Ovary (tissue), 9 donors: ENCODE results near the gene DOK3. TPM values are rescaled to one million over a fixed set of nuclear protein-coding genes. Genes with fewer than 3 reads are reported as not detected.

Experiments
- DNase-seq, 5 donors: peaks; one replicate each; pipeline ENCODE4 v3.0.0-alpha.2; 2019 to 2020
- H3K27ac ChIP-seq, 2 donors: fragments of 200-600 bp; one replicate each; pipeline versions ENCODE4 v1.5.1 to v1.8.0; 2019 to 2022
- H3K27me3 ChIP-seq: fragments of 200-600 bp; one replicate; pipeline ENCODE4 v1.8.0; 2022
- H3K36me3 ChIP-seq: fragments of 200-600 bp; sonication (generic); one replicate; pipeline ENCODE4 v1.5.1; 2019
- H3K4me1 ChIP-seq: one replicate; pipeline ENCODE4 v1.8.1; 2013; ENCODE audit warnings: mild to moderate bottlenecking, moderate library complexity; ENCODE audit not compliant: insufficient read depth
- H3K4me3 ChIP-seq: fragments of 200-600 bp; sonication (generic); one replicate; pipeline ENCODE4 v1.5.1; 2017
- H3K9me3 ChIP-seq, 2 donors: fragments of 200-600 bp in 1 of 2; sonication (generic) in 1 of 2; one replicate each; pipeline versions ENCODE4 v1.5.1 to v1.8.1; 2013 to 2019; ENCODE audit warnings: mild to moderate bottlenecking in 1 of 2, moderate library complexity in 1 of 2
- CTCF ChIP-seq, 3 donors: fragments of 450-650 bp in 2 of 3; fragments of 200-600 bp in 1 of 3; IDR thresholded peaks; one replicate each; pipeline versions ENCODE4 v1.5.1 to v1.8.0; 2016 to 2022; ENCODE audit warnings: antibody characterized with exemption in 3 of 3, mild to moderate bottlenecking in 1 of 3
- EP300 ChIP-seq: sonication (generic); formaldehyde crosslinking; IDR thresholded peaks from one replicate; pipeline ENCODE4 v1.6.1; 2017; ENCODE audit warnings: antibody characterized with exemption
- POLR2A ChIP-seq: fragments of 450-650 bp; IDR thresholded peaks from one replicate; pipeline ENCODE4 v1.6.1; 2017; ENCODE audit warnings: antibody characterized with exemption, mild to moderate bottlenecking, moderate library complexity
- WGBS, 3 donors: extraction: QIAGEN DNeasy Blood & Tissue Kit in 1 of 3; methylation state at CpG; one replicate each; pipeline versions ENCODE4 v1.1.5 to v1.1.7; 2013 to 2017; 5-methylcytosine and 5-hydroxymethylcytosine counted together
- intact Hi-C, 4 donors: fragments of 100-400 bp; cut with DNase I; formaldehyde crosslinking; loops; one replicate each; pipeline versions ENCODE4 v1.11.0 to v1.15.1; 2022 to 2023
- polyA plus RNA-seq, 2 donors: library from polyadenylated mRNA; stranded (reverse); fragments of 200-250 nt in 1 of 2; fragments of 350-450 nt in 1 of 2; fragmentation: Illumina TruSeq in 1 of 2; extraction: RNeasy Lipid Tissue Mini Kit (QIAGEN cat#74804) in 1 of 2; gene quantifications; one replicate each; pipeline ENCODE4 v1.2.3, GENCODE V29; 2013 to 2014
- total RNA-seq, 7 donors: library from RNA; depleted of rRNA in 2 of 7; stranded (reverse); fragments of >200 nt in 2 of 7; fragmentation: NEBNext Ultra II Directional in 3 of 7; extraction: Animal tissue kit (Norgen Biotek cat#: 25700) in 3 of 7; gene quantifications; one replicate each; pipeline versions ENCODE4 v1.1.0 to v1.2.4, GENCODE V29; 2016 to 2023
- donor health status: DM: no; HTN: no; CAD: no; lungs with moderate emphysema.
- donor health status: DM: no; HTN: no; CAD: no.
- donor health status: Bipolar disorder and iron deficiency.
- donor health status: DM: yes; HTN: yes; CAD: no.
- donor health status: DM: no; HTN: no; CAD: no.
- donor health status: DM: yes; HTN: yes; CAD: no.

Gene DOK3
- total and polyA plus RNA-seq, 9 donors = 1.3 to 7.2 (median 2.5) TPM

- no peak for TF ChIP-seq EP300
- TF ChIP-seq POLR2A = no peak
- no peak for TF ChIP-seq CTCF (IDR thresholded peaks at IDR 0.05)
- H3K4me3 ChIP-seq = peak within 1 kb of the TSS; percentile 80
- no peaks in the 10 kb centered on the region for H3K9me3 ChIP-seq
- WGBS, 3 donors = 1 to 3% (median 1%) methylated on average over 12 to 68 of the region's 69 CpGs
- H3K27me3 ChIP-seq = no peaks in the 10 kb centered on the region
- peaks cover 21% of the 10 kb centered on the region for H3K4me1 ChIP-seq
- peak; percentile 53 to 76 (median 68) for DNase-seq
- intact Hi-C loops = no loop called here
- peak within 1 kb of the TSS; percentile 61 to 69 for H3K27ac ChIP-seq
- H3K36me3 ChIP-seq = no peaks in the 10 kb centered on the region
Measured at GRCh38 chr5:177473443-177474001, 36.1 kb downstream of the DOK3 start, which contains the start of gene DBN1. TSS of gene DBN1 (minus strand) at chr5:177473634. CDS start at chr5:177473521, 113 bp downstream.

GRCh38 chr5:177472460-177473442 is 36.9 kb downstream of the DOK3 start:
- Histone ChIP-seq H3K4me3 (peak overlapping the region; percentile 80), H3K27ac (peak overlapping the region; percentile 61 to 69), H3K27me3 (no peaks in the 10 kb centered on the region), H3K4me1 (peaks cover 21% of the 10 kb centered on the region), H3K36me3 (no peaks in the 10 kb centered on the region), H3K9me3 (no peaks in the 10 kb centered on the region)
- TF ChIP-seq EP300 (no peak), POLR2A (no peak), CTCF (IDR thresholded peaks at IDR 0.05) (no peak)
- peak in 4 of 5 donors; percentile 55 to 70 (median 66) for DNase-seq
- 1% methylated on average over 58 to 87 of the region's 93 CpGs for WGBS, 3 donors
- intact Hi-C loops = no loop called here

GRCh38 chr5:177471610-177472356 is 37.8 kb downstream of the DOK3 start:
- WGBS, 3 donors = 43 to 49% (median 47%) methylated on average over 14 of the region's 14 CpGs
- H3K4me1 ChIP-seq = peaks cover 21% of the 10 kb centered on the region
- no peaks in the 10 kb centered on the region for H3K27me3 ChIP-seq
- peak overlapping the region; percentile 80 for H3K4me3 ChIP-seq
- peak in 3 of 5 donors; percentile 50 to 65 (median 63) for DNase-seq
- H3K36me3 ChIP-seq = no peaks in the 10 kb centered on the region
- H3K9me3 ChIP-seq = no peaks in the 10 kb centered on the region
- H3K27ac ChIP-seq = no peak overlapping the region
- TF ChIP-seq CTCF (IDR thresholded peaks at IDR 0.05) = no peak
- TF ChIP-seq EP300 = no peak
- TF ChIP-seq POLR2A = no peak
- intact Hi-C loops = no loop called here
